Skin of body (tissue), 2 donors: ENCODE results near the gene SUSD4. TPM values are rescaled to one million over a fixed set of nuclear protein-coding genes. Genes with fewer than 3 reads are reported as not detected.

Source experiments
- DNase-seq: peaks from one replicate; lab custom pipeline; 2025; lab: John Stamatoyannopoulos, UW
- total RNA-seq: library from RNA; depleted of rRNA; stranded (reverse); fragments of >200 nt; gene quantifications from one replicate; pipeline ENCODE4 v1.2.3, GENCODE V29; 2014

The SUSD4 gene
- total RNA-seq, 1 donor from 2014 or later, result 12.9 TPM

DNA sequence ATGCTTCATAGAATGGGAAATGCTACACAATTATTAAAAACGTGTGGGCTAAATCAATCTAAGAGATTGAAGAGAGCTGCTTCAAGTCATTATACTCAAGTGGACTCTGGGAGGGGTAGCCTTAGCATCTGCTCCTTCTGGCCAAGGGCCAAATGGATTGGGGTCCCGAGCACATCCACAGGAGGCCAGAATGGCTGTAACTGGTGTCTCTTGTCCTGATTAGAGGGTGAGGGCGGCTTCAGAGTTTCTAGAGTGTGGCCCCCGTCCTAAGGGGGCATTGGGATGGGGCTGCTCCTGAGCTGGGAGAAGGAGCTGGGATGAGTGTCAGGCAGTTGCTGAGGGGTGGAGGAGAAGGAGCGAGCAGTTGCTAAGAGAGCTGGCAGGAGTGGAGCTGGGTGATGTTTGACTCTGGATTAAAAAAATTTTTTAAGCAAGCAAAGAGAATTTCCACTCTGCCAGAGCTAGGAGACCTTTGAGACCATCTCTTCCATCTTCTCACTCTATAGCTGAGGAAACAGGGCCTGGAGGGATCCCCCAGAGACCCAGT is 149.6 kb downstream of the SUSD4 start:
- no peak for DNase-seq

GRCh38 chr1:223212441-223212840 is 151.5 kb downstream of the SUSD4 start:
- DNase-seq, result peak; percentile 47

DNA sequence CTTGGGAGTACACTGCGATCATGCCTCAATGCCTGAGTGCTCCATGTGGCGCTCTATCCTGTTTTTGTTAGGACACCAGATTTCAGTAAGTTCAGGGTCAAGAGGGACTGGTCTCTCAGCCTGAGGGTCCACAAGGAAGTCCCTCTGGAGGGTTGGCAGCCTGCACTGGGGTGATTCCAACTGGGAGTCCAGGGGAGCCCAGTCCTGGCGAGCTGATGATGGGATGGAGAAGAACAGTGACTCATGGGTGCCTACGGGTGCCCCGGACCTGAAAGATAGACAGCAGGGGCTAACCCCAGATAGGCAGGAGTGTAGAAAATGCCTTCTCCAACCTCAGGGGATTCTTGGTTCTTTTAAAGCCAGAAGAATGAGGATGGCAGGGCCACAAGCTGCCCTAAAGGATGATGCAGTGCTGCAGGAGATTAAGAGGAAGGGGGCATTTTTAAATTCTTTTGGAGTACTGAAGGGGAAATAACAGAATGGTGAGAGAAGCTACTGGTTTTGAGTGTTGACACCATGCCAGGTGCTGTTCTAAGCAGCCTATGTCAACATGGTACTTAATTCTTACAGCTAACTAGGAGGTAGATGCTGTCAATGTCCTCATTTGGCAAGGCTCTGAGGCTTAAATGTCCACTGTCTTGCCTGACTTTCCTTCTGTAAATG is 152.5 kb downstream of the SUSD4 start:
- DNase-seq, result no peak

GRCh38 chr1:223210788-223211120 is 153.2 kb downstream of the SUSD4 start:
- DNase-seq, result no peak

GRCh38 chr1:223209992-223210787 is 153.8 kb downstream of the SUSD4 start:
- DNase-seq, result no peak

GRCh38 chr1:223209293-223209898 is 154.6 kb downstream of the SUSD4 start:
- DNase-seq, result no peak

- DNase-seq, result no peak
Measured at GRCh38 chr1:223208164-223209076, 155.6 kb downstream of the SUSD4 start.

GRCh38 chr1:223207293-223208066 is 156.5 kb downstream of the SUSD4 start:
- peak; percentile 70 for DNase-seq

DNA sequence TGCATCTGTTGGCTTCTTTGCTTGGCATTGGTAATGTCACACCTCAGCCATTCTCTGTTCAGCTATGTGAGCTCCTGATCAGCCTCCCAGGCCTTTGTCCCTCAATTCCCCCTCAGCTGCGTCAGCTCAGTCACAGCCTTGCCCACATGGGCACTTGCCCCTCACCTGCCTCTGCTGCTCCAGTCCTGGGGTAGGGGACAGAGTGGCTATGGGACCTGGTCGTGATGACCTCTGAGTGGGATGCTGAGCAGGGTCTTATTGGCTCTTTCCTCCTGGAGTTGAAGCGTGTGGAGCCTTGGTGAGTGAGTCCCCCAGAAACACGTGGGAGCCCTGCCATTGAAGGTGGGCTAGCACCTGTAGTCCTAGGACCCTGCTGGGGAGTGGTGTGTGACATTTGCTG is 159.6 kb downstream of the SUSD4 start:
- no peak for DNase-seq

DNA sequence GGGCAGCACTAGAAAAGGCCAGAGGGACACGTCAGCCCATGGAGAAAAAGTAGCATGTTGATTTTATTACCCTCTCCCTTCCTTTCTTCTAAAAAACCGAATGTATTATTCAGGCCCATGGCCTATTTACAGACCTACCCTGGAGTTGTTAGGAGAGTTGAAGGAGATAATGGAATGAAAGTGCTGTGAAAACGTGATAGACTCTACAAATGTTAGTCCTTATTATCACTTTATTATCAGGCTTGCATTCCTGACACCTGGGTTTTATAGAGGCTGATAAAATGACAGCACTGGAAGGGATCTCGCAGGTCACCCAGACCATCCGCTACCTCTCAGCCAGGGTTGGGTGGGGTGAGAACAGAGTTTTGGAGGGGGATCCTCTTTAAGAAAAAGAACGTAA is 160.3 kb downstream of the SUSD4 start:
- no peak for DNase-seq

DNA sequence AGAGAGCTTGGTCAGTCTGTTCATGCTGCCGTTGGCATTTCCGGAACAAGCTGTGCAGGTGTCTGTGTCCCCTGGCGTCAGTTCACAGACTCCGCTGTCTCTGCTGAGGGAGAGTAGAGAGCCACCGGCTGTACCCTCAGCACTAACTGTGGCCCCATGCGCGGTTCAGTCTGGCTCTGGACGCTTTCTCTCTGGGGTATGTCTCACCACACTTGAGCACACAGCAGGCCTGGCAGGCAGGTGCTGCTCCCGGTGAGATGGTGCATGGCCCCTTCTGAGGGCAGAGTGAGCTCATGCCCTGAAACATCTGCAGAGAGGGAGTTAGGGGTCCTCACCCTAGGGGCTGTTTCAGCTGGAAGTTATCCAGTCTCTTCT is 161.0 kb downstream of the SUSD4 start:
- no peak for DNase-seq

GRCh38 chr1:223202376-223203033 is 161.5 kb downstream of the SUSD4 start:
- no peak for DNase-seq

DNA sequence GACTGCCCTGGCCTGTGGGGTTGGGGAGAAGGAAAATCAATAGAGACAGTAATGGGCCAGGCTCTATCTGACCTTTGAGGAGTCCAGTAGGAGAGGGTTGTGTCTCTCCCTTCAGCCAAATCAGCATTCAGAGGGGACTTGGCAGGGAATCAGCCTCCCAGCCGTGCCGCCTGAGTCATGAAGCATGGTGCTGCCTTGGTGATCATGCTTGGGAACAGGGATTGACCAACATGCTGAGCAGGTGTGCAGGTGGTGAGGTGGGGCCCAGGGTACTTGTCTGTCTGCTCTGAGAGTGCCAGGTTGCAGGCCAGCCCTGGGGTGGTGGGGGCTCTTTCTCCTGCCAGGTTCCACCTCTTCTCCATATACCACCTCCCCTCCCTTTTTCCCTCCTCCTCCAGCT is 162.0 kb downstream of the SUSD4 start:
- no peak for DNase-seq

DNA sequence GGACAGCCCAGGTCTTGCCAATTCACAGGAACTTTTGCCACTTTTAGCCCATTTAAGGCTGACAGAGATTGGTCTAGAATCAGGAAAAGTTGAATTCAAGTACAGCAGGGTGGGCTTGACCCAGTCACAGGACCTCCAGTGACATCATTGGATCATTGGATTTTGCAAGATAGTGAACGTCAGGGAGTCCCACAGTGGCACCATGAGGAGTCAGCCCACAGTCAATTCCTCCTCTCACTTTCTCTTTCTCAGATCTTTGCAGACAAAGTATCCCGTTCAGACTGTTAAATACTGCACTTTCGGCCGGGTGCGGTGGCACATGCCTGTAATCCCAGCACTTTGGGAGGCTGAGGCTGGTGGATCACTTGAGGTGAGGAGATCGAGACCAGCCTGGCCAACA is 163.1 kb downstream of the SUSD4 start:
- DNase-seq, result no peak

GRCh38 chr1:223199094-223199647 is 164.8 kb downstream of the SUSD4 start:
- no peak for DNase-seq

DNA sequence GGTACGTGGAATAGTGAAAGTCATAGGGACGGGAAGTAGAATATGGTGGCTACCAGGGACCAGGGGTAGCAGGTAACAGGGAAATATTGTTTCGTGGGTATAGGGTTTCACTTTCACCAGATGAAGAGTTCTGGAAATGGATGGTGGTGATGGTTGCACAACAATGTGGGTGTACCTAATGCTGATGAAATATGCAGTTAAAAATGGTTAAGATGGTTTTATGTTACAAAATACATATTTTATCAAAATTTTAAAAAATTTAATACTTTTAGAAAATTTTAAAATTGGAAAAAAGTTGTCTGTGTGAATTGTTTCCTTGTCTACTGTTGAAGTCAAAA is 165.4 kb downstream of the SUSD4 start:
- DNase-seq, result no peak

DNA sequence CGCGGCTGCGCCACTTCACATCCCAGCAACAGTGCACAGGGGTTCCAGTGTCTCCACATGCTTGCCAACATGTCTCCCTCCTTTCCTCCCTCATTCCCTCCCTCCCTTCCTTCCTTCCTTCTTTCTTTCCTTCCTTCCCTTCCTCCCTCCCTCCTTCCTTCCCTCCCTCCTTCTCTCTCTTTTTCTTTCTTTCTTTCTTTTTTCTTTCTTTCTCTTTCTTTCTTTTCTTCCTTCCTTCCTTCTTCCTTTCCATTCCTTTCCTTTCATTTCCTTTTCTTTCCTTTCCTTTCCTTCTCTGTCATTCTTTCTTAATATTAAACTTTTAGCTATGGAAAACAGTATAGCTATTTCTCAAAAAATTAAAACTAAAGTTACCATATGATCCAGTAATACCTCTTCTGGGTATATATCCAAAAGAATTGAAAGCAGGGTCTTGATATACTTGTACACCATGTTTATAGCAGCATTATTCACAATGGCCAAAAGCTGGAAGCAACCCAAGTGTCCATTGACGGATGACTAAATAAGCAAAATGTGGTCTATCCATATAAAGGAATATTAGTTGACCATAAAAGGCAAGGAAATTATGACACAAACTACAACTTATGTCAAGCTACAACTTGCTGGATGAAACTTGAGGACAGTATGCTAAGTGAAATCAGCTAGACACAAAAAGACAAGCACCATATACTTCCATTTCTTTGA is 165.9 kb downstream of the SUSD4 start:
- no peak for DNase-seq

GRCh38 chr1:223189903-223190724 is 173.9 kb downstream of the SUSD4 start:
- no peak for DNase-seq
